Ectodermal cell (in vitro differentiated cells): ENCODE measurements around the gene FAM72A. TPM values are rescaled to one million over a fixed set of nuclear protein-coding genes. Genes with fewer than 3 reads are reported as not detected.
"Not testable (repeated sequence)": the region's sequence is repeated elsewhere in the genome, so short reads cannot be mapped to it uniquely, and the experiment has no call there.

Experiments used
- H3K27ac ChIP-seq: 2 replicates; pipeline ENCODE4 v1.7.0; 2013; ENCODE audit warnings: mild to moderate bottlenecking, low read depth, low read length; ENCODE audit not compliant: insufficient read depth, poor library complexity, severe bottlenecking
- H3K27me3 ChIP-seq: 2 replicates; pipeline ENCODE4 v1.7.0; 2013; ENCODE audit warnings: mild to moderate bottlenecking, low read length; ENCODE audit not compliant: insufficient read depth, control insufficient read depth, poor library complexity, severe bottlenecking
- H3K36me3 ChIP-seq: one replicate; pipeline ENCODE4 v1.7.0; 2013; ENCODE audit warnings: low read length; ENCODE audit not compliant: control insufficient read depth, insufficient read depth
- H3K4me1 ChIP-seq: one replicate; pipeline ENCODE4 v1.7.0; 2013; ENCODE audit warnings: low read length; ENCODE audit not compliant: control insufficient read depth, insufficient read depth
- H3K4me3 ChIP-seq: 2 replicates; pipeline ENCODE4 v1.7.0; 2013; ENCODE audit warnings: low read depth, low read length, control low read depth; ENCODE audit not compliant: insufficient read depth
- H3K9me3 ChIP-seq: 2 replicates; pipeline ENCODE4 v1.7.0; 2013; ENCODE audit warnings: mild to moderate bottlenecking, low read length, moderate library complexity; ENCODE audit not compliant: control insufficient read depth
- WGBS, 2 experiments: methylation state at CpG; one replicate each; pipeline ENCODE4 v1.1.7; 2013; ENCODE audit warnings: missing lambda C conversion rate in 2 of 2; 5-methylcytosine and 5-hydroxymethylcytosine counted together
- polyA plus RNA-seq, 4 experiments: library from polyadenylated mRNA; stranded (reverse); fragments of 50-300 nt; gene quantifications; one replicate each; pipeline ENCODE4 v1.2.3, GENCODE V29; 2013

FAM72A gene
- polyA plus RNA-seq (2013, experiment 1 of 4) = 16.3 TPM
- polyA plus RNA-seq (2013, experiment 2 of 4) = 11.5 TPM
- polyA plus RNA-seq (2013, experiment 3 of 4) = 17.1 TPM
- polyA plus RNA-seq (2013, experiment 4 of 4) = 11.9 TPM

DNA sequence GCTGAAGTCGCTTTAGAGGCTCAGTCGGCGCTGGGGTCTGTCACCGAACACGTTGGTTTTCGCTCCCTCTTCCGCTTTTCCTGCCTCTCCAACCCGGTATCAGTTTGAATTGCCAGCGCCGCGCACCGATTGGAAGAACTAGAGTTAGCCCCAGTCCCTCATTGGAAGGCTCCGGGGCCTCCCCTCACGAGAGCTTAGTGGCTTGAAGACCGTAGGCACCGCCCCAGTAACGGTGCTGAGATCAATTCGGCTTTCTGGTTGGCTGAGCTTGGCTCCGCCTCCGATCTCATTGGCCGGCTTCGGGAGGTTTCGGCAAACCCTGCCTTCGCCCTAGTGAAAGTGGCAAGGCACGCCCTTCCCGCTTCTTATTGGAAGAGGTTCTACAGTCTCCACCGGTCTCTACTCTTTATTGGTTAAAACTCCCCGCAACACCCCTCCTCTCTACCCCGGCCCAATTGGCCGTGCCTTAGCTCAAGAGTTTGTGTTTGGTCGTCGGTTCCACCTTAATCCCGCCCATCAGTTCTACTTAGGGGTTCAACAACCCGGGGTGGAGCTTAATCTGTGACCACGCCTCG lies at the start of gene FAM72A:
TSS of gene FAM72A (minus strand) at position 51 of the 575 bp plus-strand sequence. CDS start 814 bp downstream, outside the sequence.
- WGBS, 2 experiments = 0% methylated on average over 18 to 19 of the region's 36 CpGs
- H3K36me3 ChIP-seq, H3K9me3 ChIP-seq, H3K27ac ChIP-seq, H3K4me1 ChIP-seq, H3K27me3 ChIP-seq: not testable (repeated sequence)
- peak within 1 kb of the TSS; percentile 43 for H3K4me3 ChIP-seq

DNA sequence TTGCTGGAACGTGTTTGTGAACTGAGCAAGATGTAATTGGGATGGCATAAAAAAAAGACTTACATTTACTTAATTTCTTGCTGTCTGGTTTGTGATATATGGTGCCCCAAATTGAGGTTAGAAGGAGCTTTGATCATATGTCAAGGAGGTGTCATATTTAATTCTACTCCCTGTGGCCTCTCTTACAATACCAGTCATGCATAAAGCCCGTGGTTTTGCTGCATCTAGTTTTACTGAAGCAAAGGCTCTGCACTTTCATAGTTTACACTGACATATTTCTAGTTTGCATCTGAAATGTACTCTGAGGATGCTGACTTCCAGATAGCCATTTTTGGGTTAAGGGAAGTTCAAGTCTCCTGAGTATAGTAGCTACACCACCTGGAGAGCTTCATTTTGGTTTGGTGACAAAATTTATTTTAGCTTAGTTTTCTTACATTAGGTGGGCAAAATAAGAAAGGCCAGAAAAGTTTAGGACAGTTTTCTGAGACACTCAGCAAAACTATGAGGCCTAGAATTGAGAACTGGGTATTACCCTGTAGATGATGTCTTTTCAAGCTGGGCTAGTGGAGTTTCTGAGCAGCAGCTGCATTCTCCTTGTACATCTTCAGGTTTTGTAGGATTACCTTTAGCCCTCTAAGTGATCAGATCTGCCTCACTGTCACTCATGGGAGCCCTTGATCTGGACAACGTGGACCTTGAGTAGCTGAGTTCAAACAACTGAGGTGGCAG lies 48.5 kb upstream of the FAM72A start:
- H3K9me3 ChIP-seq, H3K4me3 ChIP-seq, H3K27ac ChIP-seq, H3K27me3 ChIP-seq, H3K36me3 ChIP-seq, H3K4me1 ChIP-seq: not testable (repeated sequence)
- WGBS, 2 experiments = 89 to 100% methylated on average over 1 of the region's 3 CpGs

DNA sequence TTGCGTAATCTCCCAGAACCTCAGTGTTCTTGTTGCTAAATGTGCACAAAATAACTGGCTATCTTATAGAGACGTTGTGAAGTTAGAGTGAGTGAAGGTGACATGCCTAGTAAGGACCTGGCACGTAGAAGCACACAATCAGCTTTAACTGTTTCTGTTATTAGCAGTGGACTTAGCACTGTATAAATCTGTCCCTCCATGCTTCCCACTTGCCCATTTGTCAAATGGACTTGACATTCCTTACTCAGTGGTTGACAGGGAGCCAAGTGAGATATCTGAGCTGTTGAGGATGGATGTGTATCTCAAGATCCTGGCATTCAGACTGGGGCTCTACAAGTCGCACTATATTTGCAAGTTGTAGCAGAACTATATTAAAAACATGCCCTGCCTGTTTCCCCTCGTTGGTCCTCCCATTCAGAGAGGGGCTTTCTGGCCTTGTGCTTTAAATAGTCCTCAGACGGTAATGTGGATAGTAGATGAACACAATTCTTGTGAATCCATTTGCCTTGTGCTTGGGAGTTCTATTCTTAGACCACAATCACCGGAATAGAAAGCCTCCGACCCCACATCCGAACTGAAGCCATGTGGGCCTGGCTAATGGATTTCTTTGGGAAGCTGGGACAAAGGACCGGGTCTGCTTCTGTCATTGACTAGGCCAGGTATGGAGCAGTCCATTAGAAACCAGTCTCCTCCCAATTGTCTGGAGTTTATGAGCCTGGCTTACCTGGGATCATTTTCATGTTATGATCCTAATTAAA lies 43.7 kb upstream of the FAM72A start:
- no CpG with 5 or more reads among the region's 10 CpGs for WGBS, 2 experiments
- not testable (repeated sequence) for H3K27me3 ChIP-seq, H3K27ac ChIP-seq, H3K4me1 ChIP-seq, H3K36me3 ChIP-seq, H3K9me3 ChIP-seq, H3K4me3 ChIP-seq

DNA sequence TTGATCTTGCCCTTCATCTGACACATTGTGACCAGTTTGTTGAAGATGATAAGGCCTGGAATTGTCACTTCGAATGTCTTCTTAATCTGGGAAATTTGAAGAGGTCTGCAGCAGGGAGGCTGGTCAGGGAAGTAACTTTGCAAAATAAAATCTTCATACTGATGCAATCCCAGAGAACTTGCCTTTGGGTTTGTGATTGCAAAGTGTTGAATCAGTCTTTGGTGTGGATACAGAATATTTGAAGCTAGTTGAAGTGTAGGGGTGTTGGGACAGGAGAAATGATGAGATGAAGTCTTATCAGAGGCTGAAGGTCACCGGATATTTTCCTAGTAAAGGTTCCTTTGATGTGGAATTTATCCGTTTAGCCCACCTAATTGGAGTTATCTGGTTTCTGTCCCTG lies 42.8 kb upstream of the FAM72A start:
- not testable (repeated sequence) for H3K4me1 ChIP-seq, H3K4me3 ChIP-seq, H3K27me3 ChIP-seq, H3K27ac ChIP-seq, H3K9me3 ChIP-seq, H3K36me3 ChIP-seq
- 75% methylated on average over 1 of the region's 3 CpGs; no CpG with 5 or more reads in 1 of the 2 experiments for WGBS, 2 experiments

DNA sequence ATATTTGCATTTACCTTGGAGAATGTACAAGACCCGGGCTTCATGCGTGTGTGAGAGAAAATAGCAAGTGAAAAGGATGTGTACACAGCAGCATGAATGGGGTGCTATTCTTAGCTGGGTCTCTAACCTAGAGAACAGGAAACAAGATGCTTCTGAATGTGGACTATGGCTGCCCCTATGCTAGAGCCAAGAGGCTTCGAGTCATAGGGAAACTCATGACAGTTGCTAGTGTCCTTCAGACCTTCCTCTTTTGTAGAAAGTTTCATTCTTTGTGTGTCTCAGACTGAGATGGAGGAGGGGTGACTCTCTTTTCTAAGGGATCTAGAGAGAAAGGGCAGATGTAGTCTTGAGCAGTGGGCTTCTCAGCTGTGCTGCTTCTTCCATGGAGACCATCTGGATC lies 40.7 kb upstream of the FAM72A start:
- not testable (repeated sequence) for H3K27ac ChIP-seq, H3K9me3 ChIP-seq, H3K4me1 ChIP-seq, H3K27me3 ChIP-seq, H3K36me3 ChIP-seq, H3K4me3 ChIP-seq
- WGBS, 2 experiments = 95 to 100% methylated on average over 1 of the region's 3 CpGs

DNA sequence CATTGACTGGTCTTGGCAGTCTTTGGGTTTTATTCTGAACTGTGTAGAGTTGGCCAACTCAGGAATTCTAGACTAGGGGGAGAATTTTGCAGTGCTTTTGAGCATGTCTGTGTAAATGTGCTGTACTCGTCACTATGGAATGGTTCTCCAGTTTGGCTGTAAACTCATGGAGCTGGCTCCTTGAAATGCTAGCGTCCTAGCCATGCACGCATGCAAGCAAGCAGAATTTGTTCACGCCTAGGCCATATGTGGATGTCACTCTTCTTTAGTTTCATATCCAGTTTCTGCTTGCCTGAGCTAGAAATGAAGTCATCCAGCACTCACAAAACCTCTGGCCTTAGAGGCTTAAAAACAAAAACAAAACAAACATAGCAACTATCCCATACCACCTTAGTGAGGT lies 37.6 kb upstream of the FAM72A start:
- not testable (repeated sequence) for H3K27me3 ChIP-seq, H3K4me3 ChIP-seq, H3K9me3 ChIP-seq, H3K4me1 ChIP-seq, H3K36me3 ChIP-seq, H3K27ac ChIP-seq
- WGBS, 2 experiments = 92 to 100% methylated on average over 2 to 4 of the region's 4 CpGs

DNA sequence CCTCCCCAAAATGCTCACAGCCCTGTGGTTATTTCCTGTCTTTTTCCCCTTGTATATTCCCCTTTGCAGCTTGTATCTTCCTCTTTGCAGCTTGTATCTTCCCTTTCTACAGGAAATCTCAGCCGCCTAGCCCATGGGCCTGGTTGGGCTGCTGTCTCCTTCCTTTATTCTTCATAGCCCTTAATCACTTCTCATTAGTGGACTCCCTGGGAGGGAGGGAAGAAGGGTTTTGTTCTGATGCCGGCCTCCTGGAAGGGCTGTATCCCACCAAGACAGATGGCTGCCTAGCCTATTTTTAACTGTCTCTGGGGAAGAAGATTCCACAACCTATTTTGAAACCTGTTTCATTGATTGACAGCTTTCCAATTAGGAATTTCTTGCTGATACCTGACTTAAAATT lies 32.6 kb upstream of the FAM72A start:
- H3K4me3 ChIP-seq, H3K9me3 ChIP-seq, H3K4me1 ChIP-seq, H3K36me3 ChIP-seq, H3K27ac ChIP-seq, H3K27me3 ChIP-seq: not testable (repeated sequence)
- WGBS, 2 experiments = no CpG with 5 or more reads among the region's 2 CpGs

DNA sequence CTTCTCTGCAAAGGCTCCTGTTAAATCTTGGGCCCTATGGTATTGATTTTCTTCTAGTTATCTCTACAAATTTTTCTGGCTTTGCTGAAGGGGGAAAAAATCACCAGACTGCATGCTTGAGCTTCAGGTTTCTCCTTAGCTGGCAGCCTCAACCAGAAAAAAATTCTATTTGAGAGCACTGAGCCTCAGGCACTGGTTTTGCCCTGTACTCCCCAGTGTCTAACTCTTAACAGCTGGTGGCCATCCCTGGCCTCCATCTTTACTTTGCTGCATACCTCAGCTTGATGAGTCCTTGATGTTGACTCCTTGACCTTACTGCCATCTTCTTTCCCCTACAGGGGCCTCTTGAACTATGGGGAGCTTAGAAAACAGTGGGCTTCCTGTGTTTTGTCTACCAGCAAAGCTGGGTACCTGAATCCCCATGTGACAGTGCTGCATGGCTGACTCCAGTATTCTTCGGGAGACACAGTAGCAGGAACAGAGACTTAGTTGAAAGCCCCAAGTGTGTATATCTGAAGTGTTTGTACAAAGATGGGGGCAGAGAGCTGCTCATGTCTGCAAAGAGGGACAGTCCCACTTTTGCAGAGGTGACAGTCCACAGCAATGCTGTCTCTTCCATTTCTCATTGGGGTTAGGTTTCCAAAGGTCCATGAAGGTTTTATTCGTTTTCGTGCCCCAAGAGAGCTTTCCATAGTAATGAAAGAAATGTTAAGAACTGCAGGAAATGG lies 31.7 kb upstream of the FAM72A start:
- not testable (repeated sequence) for H3K9me3 ChIP-seq, H3K4me1 ChIP-seq, H3K27me3 ChIP-seq, H3K36me3 ChIP-seq, H3K4me3 ChIP-seq, H3K27ac ChIP-seq
- WGBS, 2 experiments = 85 to 88% methylated on average over 3 of the region's 3 CpGs

DNA sequence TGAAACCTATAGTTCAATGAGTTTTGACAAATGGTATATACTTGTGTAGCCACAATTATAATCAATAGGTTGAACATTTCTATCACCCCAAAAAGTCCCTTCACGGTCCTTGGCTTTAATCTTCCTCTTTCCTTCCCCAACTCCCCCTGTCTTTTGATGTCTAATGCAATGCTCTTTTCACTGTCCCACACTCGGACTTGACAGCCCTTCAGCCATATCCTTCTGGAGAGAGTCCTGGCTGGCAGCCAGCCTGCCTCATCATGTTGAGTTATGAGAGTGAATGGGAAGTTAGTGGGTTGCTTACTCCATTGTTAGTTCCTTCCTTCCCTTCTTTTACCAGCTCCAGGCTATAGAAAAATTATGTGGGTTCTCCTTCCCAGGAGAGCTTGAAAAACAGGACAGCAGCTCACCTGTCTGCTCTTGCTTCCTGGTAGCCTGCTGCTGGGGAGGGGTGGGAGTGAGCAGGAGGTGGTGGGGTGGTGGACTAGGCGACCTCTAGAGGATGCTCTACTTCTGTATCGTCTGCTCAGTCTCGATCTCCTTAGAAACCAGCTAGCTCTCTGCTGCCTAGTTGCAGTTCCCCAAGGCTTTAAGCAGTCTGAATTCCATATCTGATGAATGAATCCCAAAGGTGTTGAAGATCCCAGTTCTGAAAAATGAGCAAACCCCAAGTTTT lies 30.5 kb upstream of the FAM72A start:
- 100% methylated on average over 1 of the region's 5 CpGs for WGBS, 2 experiments
- not testable (repeated sequence) for H3K27ac ChIP-seq, H3K4me3 ChIP-seq, H3K27me3 ChIP-seq, H3K36me3 ChIP-seq, H3K9me3 ChIP-seq, H3K4me1 ChIP-seq
